Measurements from ENCODE around the gene ZAR1.

Gene ZAR1

DNA sequence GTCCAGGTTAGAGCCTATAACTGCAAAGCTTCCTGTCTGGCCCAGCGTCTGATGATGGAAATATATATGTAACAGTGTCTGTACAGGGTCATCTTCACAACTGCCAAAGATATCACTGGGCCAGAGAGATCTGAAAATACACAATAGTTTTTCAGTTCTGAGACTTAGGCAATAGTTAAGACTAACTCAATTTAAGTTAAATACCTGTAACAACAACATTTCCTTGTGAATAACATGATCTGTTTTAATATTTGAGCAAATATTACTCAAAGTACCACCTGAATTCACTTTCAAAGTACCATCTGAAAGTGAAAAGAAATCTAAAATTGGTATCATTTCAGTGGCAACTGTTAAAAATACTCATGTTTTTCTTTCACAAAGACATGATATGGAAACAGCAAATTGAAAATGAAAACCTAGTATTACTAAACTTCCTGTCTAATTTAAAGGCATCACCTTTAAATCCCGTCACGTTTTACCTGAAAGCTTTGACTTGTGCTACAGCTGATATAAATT is 9.6 kb downstream of the ZAR1 start:
- H3K4me3 ChIP-seq (replicated peaks in 1 of 2; ENCODE audit: low read depth in 2 of 2, low read length in 2 of 2) = no peak overlapping the region
- no peak for DNase-seq (ENCODE audit: low read depth in 2 of 2)
- TF ChIP-seq, protein P1, sequence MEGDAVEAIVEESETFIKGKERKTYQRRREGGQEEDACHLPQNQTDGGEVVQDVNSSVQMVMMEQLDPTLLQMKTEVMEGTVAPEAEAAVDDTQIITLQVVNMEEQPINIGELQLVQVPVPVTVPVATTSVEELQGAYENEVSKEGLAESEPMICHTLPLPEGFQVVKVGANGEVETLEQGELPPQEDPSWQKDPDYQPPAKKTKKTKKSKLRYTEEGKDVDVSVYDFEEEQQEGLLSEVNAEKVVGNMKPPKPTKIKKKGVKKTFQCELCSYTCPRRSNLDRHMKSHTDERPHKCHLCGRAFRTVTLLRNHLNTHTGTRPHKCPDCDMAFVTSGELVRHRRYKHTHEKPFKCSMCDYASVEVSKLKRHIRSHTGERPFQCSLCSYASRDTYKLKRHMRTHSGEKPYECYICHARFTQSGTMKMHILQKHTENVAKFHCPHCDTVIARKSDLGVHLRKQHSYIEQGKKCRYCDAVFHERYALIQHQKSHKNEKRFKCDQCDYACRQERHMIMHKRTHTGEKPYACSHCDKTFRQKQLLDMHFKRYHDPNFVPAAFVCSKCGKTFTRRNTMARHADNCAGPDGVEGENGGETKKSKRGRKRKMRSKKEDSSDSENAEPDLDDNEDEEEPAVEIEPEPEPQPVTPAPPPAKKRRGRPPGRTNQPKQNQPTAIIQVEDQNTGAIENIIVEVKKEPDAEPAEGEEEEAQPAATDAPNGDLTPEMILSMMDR (IDR thresholded peaks at IDR 0.05; ENCODE audit: low read depth, low read length) = no peak

DNA sequence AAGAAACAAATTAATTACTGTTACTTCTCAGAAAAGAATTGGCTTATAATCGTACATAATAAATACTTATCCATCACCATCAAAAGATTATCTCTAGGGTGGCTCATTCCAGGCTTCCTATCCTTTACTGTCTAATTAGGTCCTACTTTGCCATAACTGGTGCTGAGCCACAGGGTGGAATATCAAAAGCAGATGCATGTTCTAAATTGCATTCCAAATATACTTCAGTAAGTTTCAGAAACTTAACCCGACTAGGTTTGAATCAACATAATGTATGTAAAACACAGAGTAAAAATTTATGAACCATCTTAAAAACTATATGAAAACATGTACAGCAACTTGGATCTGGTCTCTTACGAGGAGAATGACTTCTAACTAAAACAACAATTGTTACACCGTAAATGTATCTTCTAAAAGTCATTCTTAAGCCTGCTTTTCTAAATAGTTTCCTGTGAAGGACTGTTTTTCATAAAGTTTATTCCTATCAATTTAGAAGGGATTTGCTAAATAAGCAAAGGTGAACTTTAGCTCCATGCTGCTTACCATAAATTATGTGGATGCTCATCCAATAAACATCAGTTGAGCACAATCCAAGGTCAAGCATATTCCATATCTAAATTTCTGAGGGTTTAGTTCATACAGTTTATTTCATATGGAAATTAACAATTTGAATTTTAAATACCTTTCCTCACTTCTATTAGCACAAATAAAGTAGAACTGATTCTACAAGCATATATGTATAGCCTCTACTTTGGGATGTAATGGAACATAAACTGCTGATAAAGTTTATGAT is 13.4 kb downstream of the ZAR1 start:
- TF ChIP-seq, protein P1 (IDR thresholded peaks at IDR 0.05; ENCODE audit: low read depth, low read length) = no peak
- no peak overlapping the region for H3K4me3 ChIP-seq (replicated peaks in 1 of 2; ENCODE audit: low read depth in 2 of 2, low read length in 2 of 2)
- no peak for DNase-seq (ENCODE audit: low read depth in 2 of 2)

DNA sequence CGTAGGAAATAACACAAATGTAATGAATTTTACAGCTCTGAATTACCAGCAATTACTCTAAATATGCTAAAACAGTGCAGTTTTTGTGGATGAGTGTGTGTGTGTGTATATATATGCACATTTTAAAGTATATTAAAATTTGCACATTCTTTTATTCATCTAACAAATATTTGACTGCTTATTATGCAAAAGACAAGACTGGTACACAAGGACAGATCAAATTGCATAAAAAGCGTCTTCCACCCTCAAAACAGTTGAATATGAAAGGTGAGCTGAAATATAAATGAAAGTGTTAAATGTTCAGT is 13.9 kb downstream of the ZAR1 start:
- TF ChIP-seq, protein P1 (IDR thresholded peaks at IDR 0.05; ENCODE audit: low read depth, low read length) = no peak
- H3K4me3 ChIP-seq (replicated peaks in 1 of 2; ENCODE audit: low read depth in 2 of 2, low read length in 2 of 2) = no peak overlapping the region
- no peak for DNase-seq (ENCODE audit: low read depth in 2 of 2)

DNA sequence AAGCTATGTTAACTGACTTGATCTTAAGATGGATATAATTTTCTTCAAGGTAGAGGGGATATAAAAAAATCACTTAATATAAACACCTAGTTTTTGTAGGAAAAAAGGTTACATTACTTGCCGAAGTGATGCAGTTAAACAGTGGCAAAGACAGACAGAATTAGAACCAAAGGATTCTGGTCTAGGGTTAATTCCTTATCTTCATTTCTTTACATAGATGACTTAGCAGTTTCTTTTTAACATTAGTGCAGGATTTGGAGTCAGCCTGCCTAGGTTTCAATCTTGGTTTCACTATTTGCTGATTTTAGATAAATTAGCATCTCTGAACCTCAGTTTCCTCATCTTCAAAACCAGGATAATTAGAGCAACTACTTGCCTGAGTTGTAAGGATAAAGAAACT is 14.3 kb downstream of the ZAR1 start:
- no peak for DNase-seq (ENCODE audit: low read depth in 2 of 2)
- TF ChIP-seq, protein P1 (IDR thresholded peaks at IDR 0.05; ENCODE audit: low read depth, low read length) = no peak
- H3K4me3 ChIP-seq (replicated peaks in 1 of 2; ENCODE audit: low read depth in 2 of 2, low read length in 2 of 2) = no peak overlapping the region

DNA sequence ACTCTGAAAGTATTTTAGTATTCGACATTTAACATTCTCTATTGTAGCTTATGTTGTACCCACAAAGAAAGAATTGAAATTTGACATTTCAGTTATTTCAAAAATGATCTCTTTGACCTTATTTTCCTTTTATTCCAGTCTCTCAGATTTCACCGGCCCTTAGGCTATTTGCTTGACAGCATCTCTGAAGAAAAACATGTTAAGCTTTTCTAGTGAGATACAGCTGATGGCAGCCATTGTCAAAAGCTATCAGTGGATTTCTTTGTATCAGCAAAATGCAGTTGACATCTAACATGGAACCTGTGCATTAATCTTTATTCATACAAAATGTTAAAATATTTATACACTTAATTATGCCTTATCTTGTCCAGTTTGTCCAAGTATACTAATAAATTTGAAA is 16.7 kb downstream of the ZAR1 start:
- H3K4me3 ChIP-seq (replicated peaks in 1 of 2; ENCODE audit: low read depth in 2 of 2, low read length in 2 of 2) = no peak overlapping the region
- TF ChIP-seq, protein P1 (IDR thresholded peaks at IDR 0.05; ENCODE audit: low read depth, low read length) = no peak
- DNase-seq (ENCODE audit: low read depth in 2 of 2) = no peak

DNA sequence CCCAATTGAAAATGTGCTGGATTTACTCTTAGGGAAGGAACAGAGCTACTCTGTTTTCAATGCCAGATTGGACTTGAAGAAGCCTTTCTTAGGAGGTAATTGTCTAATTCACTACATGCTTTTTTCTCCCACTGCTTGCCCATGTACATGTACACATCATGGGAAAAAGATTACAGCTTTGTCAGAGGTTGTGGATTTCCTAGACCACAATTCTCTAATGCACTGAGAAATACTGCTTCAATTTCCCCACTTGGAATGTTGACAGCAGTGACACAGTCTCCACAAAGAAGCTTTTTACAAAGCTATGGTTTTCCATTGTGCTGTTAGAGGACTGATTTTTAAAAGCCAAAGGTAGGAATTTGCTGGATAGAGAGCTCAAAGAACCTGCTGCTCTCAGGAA is 19.5 kb downstream of the ZAR1 start:
- no peak for DNase-seq (ENCODE audit: low read depth in 2 of 2)
- TF ChIP-seq, protein P1 (IDR thresholded peaks at IDR 0.05; ENCODE audit: low read depth, low read length) = no peak

DNA sequence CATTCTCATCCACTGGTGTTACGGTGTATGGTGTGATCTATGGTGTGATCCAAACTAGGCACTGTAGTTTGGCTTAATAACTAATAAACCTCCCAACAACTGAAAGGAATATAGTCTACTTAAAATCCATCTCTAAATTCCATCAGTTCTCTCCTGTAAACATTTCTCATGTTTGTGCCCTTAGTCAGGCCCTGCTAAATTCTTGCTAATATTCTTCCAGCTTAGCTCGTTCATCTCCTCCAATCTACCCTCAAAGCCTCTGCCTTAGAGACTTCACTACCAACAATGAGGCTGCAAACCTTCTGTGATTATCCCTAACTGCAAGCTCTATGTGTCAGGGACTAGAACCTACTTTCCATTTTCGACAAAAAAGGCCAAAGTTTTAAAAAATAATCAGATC is 28.1 kb downstream of the ZAR1 start:
- no peak for DNase-seq (ENCODE audit: low read depth in 2 of 2)
- no peak overlapping the region for H3K4me3 ChIP-seq (replicated peaks in 1 of 2; ENCODE audit: low read depth in 2 of 2, low read length in 2 of 2)
- TF ChIP-seq, protein P1 (IDR thresholded peaks at IDR 0.05; ENCODE audit: low read depth, low read length) = no peak

More for the DNA sequence above, 19.5 kb downstream of the ZAR1 start:
- no peak overlapping the region for H3K4me3 ChIP-seq (replicated peaks in 1 of 2; ENCODE audit: low read depth in 2 of 2, low read length in 2 of 2)

Measured in cardiac fibroblast (primary cell).